ENCODE results near the gene NUDT19.
A peak's percentile ranks its signal among the peaks of the same experiment; 100 is the strongest.
"Not testable (repeated sequence)": the region's sequence is repeated elsewhere in the genome, so short reads cannot be mapped to it uniquely, and the experiment has no call there.

The NUDT19 gene

GRCh38 chr19:32691291-32691951, at the start of gene NUDT19:
TSS of gene NUDT19 (plus strand) at chr19:32691821. CDS start at chr19:32691961, 140 bp downstream.
- DNase-seq, result peak; percentile 74

DNA sequence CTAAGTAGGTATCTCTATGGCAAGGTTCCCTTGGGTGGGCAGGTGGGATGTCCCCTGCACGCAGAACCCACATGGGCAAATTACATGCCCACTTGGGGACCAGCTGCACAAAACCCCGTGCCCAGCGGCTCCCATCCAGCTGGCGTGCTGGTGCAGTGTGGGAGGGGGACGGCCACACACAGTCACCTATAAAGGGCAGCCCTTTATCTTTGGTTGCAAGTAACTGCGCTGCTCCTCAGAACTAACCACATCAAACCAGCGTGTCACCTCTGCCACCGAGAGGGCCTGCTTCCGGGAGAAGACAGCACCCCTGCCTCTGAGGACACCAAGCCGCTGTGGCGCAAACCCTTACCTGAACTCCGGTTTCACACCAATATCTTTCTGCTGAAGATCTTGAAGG, 48.9 kb upstream of the NUDT19 start:
- DNase-seq, result peak; percentile 53

DNA sequence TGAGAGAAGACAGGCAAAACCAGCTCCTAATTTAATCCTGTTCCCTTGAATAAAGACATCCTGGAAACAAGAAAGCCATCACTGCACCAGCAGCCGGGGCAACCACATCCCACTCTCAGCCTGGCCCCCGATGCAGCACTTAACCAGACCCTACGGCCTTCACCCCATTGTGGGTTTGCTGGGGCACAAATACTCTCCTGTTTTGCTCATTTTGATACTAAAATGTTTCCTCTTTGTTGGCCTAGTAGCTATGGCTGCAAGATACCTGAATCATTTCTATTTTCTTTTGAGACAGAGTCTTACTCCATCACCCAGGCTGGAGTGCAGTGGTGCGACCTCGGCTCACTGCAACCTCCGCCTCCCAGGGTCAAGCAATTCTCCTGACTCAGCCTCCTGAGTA, 45.1 kb upstream of the NUDT19 start:
- no peak for DNase-seq

DNA sequence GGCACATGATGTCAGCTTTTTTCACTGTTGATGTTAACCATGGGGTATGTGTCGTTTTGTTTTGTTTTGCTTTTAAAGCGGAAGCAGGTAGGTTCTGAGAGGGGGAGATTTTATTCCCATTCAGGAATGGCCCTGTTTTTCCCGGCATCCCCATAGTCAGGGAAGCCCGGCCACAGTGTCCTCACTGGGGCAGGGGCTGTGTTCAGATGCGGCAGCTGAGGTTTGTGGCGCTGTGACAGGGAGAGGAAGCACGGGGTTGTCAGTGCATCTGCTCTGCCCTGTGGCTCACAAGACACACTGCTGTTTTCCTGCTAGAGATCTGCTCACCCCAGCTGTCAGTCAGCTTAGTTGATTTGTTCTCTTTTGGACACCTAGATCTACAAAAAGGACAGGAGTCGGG, 44.3 kb upstream of the NUDT19 start:
- DNase-seq, result no peak

DNA sequence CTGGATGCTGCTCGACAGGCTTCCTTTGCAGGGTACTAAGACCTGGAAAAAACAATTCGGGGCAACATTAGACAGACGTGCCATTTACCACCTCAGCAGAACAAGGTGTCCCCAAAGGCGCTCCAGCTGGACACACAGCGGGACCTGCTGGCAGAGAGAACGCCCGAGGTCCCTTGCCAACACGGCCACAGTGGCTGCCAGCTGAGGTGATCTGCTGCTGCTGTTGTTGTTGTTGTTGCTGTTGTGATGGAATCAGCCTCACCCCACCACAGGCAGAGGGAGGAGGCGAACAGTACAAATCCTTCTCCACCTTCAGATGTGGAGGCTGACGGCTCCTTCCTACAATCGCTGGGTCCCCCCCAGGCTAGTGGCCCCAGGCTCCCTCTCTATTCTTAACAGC, 41.9 kb upstream of the NUDT19 start:
- no peak for DNase-seq

GRCh38 chr19:32650671-32651070, 41.0 kb upstream of the NUDT19 start:
- DNase-seq, result no peak

- no peak for DNase-seq
These were observed 39.9 kb upstream of the NUDT19 start for GRCh38 chr19:32651729-32652140.

- not testable (repeated sequence) for DNase-seq
These were observed 39.3 kb upstream of the NUDT19 start for GRCh38 chr19:32652331-32652730.

DNA sequence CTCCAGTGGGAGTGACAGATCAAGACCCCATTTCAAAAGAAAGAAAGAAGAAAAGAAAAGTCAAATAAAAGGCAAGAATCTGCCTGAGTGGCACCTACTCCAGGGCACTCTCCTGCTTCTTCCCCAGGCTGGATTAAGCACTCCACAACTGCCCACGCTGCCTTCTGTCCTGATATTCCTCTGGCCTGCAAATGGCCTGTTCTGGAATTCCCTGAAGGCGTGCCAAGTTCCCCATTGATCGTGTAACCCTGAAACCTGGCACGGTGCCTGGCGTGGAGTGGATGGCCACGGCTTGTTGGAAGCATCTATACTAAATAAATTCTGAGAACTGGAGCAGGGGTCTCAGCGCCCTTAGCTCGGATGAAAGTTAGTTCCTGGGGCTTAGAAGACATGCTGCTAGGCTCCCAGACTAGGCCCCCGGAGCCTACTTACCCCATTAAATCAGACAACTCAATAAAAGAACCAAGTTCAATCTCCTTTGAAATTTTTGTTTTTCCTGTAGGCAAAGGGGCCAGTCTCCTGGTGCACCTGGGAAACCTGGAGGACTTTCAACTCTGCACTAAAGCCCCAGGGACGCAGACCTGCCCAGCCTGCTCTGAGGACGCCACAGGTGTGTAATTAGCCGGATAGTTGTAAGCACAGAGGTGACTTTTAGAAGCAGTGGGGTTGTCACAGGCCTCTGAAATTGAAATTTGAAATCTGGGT, 38.6 kb upstream of the NUDT19 start:
- no peak for DNase-seq

GRCh38 chr19:32653599-32653915, 38.1 kb upstream of the NUDT19 start:
- DNase-seq, result no peak

GRCh38 chr19:32656379-32656778, 35.2 kb upstream of the NUDT19 start:
- not testable (repeated sequence) for DNase-seq

- no peak for DNase-seq
These were observed 33.5 kb upstream of the NUDT19 start for GRCh38 chr19:32658075-32658474.

GRCh38 chr19:32658527-32658926, 33.1 kb upstream of the NUDT19 start:
- no peak for DNase-seq

GRCh38 chr19:32661318-32661717, 30.3 kb upstream of the NUDT19 start:
- DNase-seq, result no peak

- no peak for DNase-seq
These were observed 29.4 kb upstream of the NUDT19 start for GRCh38 chr19:32662186-32662585.

GRCh38 chr19:32666084-32666483, 25.5 kb upstream of the NUDT19 start:
- no peak for DNase-seq

GRCh38 chr19:32669310-32669709, 22.3 kb upstream of the NUDT19 start:
- DNase-seq, result no peak

- no peak for DNase-seq
These were observed 19.6 kb upstream of the NUDT19 start for GRCh38 chr19:32671883-32672593.

GRCh38 chr19:32672841-32673240, 18.8 kb upstream of the NUDT19 start:
- DNase-seq, result no peak

DNA sequence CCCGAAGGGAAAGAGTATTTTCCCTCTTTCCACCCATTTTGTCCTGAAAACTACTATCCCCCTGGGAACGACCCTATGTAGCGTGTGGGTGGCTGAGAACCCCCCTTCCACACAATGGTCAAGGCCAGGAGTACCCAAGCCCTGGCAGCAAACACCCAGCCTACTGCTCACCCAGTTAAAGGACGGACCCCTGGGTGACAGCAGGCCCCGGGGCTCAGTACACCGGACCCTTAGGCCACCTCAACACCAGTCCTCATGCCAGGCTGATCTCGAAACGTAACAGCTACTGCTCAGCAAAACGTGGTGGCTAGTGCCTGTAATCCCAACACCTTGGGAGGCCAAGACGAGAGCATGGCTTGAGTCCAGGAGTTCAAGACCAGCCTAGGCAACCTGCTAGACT, 18.0 kb upstream of the NUDT19 start:
- DNase-seq, result no peak

GRCh38 chr19:32674153-32674930, 17.3 kb upstream of the NUDT19 start:
- no peak for DNase-seq

DNA sequence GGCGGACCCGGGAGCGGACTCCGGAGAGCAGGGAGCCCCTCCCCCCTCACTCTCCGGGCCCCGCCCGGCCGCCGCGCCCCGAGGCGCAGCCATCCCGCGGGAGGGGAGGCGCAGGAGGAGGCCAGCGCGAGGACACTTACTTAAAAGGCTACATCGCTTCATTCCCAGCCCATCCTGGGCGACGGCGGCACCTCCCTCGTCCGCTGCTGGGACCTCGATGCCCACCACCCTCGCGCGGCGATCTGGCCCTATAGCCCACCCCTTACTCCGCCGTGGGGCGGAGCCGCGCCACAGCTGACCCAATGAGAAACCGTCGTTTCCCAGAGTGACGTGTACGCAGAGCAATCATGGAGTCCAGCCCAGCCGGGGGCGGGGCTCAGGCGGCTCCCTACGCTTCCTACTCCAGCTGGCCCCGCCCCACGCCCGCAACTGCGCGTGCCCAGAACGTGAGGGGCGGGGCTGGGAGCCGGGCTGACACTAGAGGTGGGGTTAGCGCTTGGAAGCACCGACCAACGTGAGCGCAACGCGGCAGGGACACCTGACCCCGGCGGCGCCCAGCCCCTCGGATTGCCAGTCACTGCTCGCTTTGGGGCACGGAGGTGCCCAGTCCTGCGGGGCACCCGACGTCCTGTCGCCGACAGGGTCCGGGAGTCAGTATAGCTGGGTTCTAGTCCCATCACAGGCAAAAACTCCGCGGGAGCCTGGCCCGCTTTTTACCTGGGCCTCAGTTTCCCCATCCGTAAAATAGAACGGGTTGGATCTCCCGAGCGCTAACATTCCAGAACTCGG, 16.5 kb upstream of the NUDT19 start, which contains the start of gene ANKRD27:
TSS of gene ANKRD27 (minus strand) at position 250 of the 789 bp plus-strand sequence. CDS start 16,165 bp downstream, outside the sequence.
- peak; percentile 98 for DNase-seq

All from activated CD4-positive, alpha-beta T cell treated with anti-CD3 and anti-CD28 coated beads, Interleukin-2, amount 50 U/mL, for 1 hour (primary cell).